Activated CD8-positive, alpha-beta memory T cell treated with anti-CD3 and anti-CD28 coated beads, Interleukin-2, amount 10 ng/mL, durations not matched to agents 7 days and 5 days (primary cell): ENCODE data around the gene SYP. TPM values are rescaled to one million over a fixed set of nuclear protein-coding genes. Genes with fewer than 3 reads are reported as not detected.

Experiments
- ATAC-seq: fragments of 150-1000 bp; cut with Tn5 transposase; one replicate; pipeline ENCODE4 v1.10.0; 2021; ENCODE audit warnings: moderate library complexity
- CTCF ChIA-PET: fragments of 350-600 bp; sonication (Branson Sonifier 250); formaldehyde crosslinking; loops from one replicate; lab custom pipeline; 2021; ENCODE audit warnings: antibody characterized with exemption; lab: Charles Lee
- DNase-seq: peaks from one replicate; pipeline ENCODE4 v3.0.0-alpha.2; 2020
- H3K27ac Mint-ChIP-seq: one replicate; pipeline ENCODE4 v1.8.0; 2021; ENCODE audit warnings: mild to moderate bottlenecking, mixed read lengths
- H3K27me3 Mint-ChIP-seq: one replicate; pipeline ENCODE4 v1.8.0; 2021; ENCODE audit warnings: mixed read lengths
- H3K36me3 Mint-ChIP-seq: one replicate; pipeline ENCODE4 v1.8.0; 2021; ENCODE audit warnings: mild to moderate bottlenecking, mixed read lengths
- H3K4me1 Mint-ChIP-seq: one replicate; pipeline ENCODE4 v1.8.0; 2021; ENCODE audit warnings: mixed read lengths
- H3K4me3 Mint-ChIP-seq: one replicate; pipeline ENCODE4 v1.8.0; 2021; ENCODE audit warnings: mild to moderate bottlenecking, moderate library complexity, mixed read lengths
- H3K9me3 Mint-ChIP-seq: one replicate; pipeline ENCODE4 v1.8.0; 2022; ENCODE audit warnings: low read depth, mixed read lengths
- total RNA-seq, 2 experiments: library from RNA; stranded (reverse); gene quantifications; one replicate each; pipeline ENCODE4 v1.2.3, GENCODE V29; 2021

The SYP gene
- total RNA-seq, 2 experiments from 2014 or later: 1.9 to 3.9 TPM

DNA sequence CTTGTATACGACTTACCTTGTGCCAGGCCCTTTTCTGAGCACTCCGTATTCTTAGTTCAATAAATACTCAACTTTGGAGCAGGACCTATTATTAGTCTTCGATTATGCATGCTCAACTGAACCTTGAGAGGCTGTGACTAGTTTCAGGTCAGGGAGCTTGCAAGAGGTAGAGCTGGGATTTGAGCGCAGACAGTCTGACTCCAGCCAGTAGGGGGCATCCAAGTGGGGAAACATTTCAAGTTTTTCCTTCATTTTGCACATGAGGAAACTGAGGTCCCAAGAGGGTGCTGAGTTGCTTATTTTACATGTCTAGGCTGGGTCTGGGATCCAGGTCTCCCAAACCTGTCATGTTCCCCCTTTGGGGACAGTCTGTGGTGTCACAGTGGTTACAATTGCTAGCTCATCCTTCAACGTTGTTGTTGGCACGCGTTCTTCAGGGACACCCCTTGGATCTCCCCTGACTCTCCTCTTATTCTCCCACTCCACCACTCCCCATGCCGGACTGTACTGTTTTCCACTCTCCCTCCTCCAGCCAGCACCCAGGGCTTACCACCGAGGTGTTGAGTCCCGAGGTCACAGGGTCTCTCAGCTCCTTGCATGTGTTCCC is 7.2 kb downstream of the SYP start:
- peaks cover 1% of the 10 kb centered on the region for H3K36me3 Mint-ChIP-seq
- peak overlapping the region; percentile 63 for H3K27ac Mint-ChIP-seq
- no peaks in the 10 kb centered on the region for H3K9me3 Mint-ChIP-seq
- CTCF ChIA-PET: interaction anchor here (0.6 to 4.5 kb wide), 24 partner anchors 8 to 730 kb away, joined by 3 to 31 read pairs (median 4); partner anchors contain the start of genes CCDC22, PLP2 and SYP
- peak overlapping the region; percentile 50 for H3K4me3 Mint-ChIP-seq
- no peaks in the 10 kb centered on the region for H3K27me3 Mint-ChIP-seq
- peaks cover 31% of the 10 kb centered on the region for H3K4me1 Mint-ChIP-seq
- DNase-seq (peak; percentile 53), ATAC-seq (no peak)

DNA sequence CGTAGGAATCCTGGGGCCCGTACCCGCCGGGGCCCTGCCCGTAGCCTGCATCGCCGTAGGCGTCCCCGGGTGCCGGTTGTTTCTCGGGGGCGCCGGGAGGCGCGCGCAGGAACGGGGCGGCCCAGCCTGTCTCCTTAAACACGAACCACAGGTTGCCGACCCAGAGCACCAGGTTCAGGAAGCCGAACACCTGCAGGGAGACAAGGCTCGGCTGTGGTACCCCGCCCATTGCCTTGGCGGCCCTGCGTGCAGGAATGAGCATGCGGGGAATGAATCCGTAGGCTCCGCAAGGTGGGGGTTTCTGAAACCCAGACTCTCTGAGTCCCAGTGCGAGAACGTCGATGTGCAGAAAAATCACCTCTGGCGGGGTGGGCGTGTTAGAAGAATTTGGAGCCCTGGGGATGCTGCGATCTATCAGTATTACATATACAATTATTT is 8.4 kb downstream of the SYP start:
- peak overlapping the region; percentile 97 for H3K4me3 Mint-ChIP-seq
- peaks cover 1% of the 10 kb centered on the region for H3K36me3 Mint-ChIP-seq
- H3K27me3 Mint-ChIP-seq: no peaks in the 10 kb centered on the region
- CTCF ChIA-PET: interaction anchor here (0.9 to 4.5 kb wide), 4 partner anchors 9 to 96 kb away, joined by 3 to 31 read pairs (median 5); partner anchors contain the start of genes PLP2 and SYP
- DNase-seq (no peak), ATAC-seq (peak; percentile 14)
- peaks cover 31% of the 10 kb centered on the region for H3K4me1 Mint-ChIP-seq
- H3K27ac Mint-ChIP-seq: peak overlapping the region; percentile 97
- no peaks in the 10 kb centered on the region for H3K9me3 Mint-ChIP-seq

GRCh38 chrX:49190821-49191573 is 9.0 kb downstream of the SYP start:
- H3K27ac Mint-ChIP-seq: peak overlapping the region; percentile 97
- ATAC-seq (peak; percentile 93), DNase-seq (peak; percentile 94)
- no peaks in the 10 kb centered on the region for H3K9me3 Mint-ChIP-seq
- H3K4me1 Mint-ChIP-seq: peaks cover 34% of the 10 kb centered on the region
- peak overlapping the region; percentile 97 for H3K4me3 Mint-ChIP-seq
- H3K36me3 Mint-ChIP-seq: peaks cover 1% of the 10 kb centered on the region
- H3K27me3 Mint-ChIP-seq: no peaks in the 10 kb centered on the region
- CTCF ChIA-PET: interaction anchor here (0.5 to 4.5 kb wide), 6 partner anchors 8 to 693 kb away, joined by 3 to 31 read pairs (median 4); no protein-coding TSS in a partner anchor

DNA sequence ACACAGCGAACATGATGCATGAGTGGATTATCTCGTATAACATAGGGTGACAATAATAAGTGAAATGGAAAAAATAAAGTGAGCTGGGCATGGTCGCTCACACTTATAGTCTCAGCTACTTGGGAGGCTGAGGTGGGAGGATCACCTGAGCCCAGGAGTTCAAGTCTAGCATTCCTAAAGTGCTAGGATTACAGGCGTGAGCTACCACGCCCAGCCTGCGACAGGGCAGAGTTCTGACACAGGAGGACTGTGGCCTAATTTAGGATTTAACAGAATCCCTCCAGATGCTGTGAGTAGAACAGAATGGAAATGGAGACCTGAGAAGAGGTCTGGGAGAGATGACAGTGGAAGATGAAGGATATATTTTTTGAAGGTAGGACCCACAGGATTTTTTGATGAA is 10.4 kb downstream of the SYP start:
- DNase-seq: no peak
- H3K9me3 Mint-ChIP-seq: no peaks in the 10 kb centered on the region
- CTCF ChIA-PET: interaction anchor here (4.5 kb wide), 1 partner anchor 22 kb away, joined by 31 read pairs; no protein-coding TSS in a partner anchor
- peak overlapping the region; percentile 97 for H3K4me3 Mint-ChIP-seq
- H3K27me3 Mint-ChIP-seq: no peaks in the 10 kb centered on the region
- H3K4me1 Mint-ChIP-seq: peaks cover 34% of the 10 kb centered on the region
- no peak for ATAC-seq
- H3K27ac Mint-ChIP-seq: peak overlapping the region; percentile 54
- peaks cover 1% of the 10 kb centered on the region for H3K36me3 Mint-ChIP-seq

DNA sequence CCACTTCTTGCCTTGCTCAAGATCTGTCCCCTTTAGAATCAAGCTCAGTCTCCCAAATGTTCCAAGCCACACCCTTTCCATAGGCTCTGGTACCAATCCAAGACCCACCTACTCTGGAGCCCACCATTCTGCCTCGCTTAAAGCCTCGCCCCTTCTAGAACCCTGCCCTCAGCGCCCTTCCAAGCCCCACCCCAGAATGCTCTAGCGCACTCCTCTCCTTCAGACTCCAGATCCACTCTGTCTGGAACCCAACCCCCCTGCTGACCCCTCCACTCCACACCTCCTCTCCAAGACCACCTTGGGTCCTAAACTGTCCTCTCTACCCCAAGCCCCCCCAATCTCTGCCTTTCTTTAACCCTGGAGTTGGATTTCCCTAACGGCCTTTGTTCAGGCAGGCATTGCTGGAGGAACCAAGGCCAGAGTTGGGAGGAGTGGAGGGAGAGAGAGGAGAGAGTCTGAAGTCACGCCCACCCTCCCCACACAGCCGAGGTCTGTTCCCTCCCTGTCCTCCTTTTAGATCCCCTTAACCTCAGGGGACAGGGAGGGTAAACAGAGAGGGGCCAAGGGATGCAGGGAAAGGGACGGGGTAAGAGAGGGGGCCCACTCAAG is 11.4 kb downstream of the SYP start:
- CTCF ChIA-PET: no interaction called here
- Mint-ChIP-seq H3K4me3 (no peak overlapping the region), H3K9me3 (no peaks in the 10 kb centered on the region), H3K36me3 (peaks cover 1% of the 10 kb centered on the region), H3K4me1 (peaks cover 31% of the 10 kb centered on the region), H3K27ac (no peak overlapping the region), H3K27me3 (no peaks in the 10 kb centered on the region)
- no peak for ATAC-seq
- DNase-seq: no peak

- Mint-ChIP-seq H3K9me3 (no peaks in the 10 kb centered on the region), H3K4me3 (no peak overlapping the region)
Observed at GRCh38 chrX:49187526-49187925, 12.5 kb downstream of the SYP start.

DNA sequence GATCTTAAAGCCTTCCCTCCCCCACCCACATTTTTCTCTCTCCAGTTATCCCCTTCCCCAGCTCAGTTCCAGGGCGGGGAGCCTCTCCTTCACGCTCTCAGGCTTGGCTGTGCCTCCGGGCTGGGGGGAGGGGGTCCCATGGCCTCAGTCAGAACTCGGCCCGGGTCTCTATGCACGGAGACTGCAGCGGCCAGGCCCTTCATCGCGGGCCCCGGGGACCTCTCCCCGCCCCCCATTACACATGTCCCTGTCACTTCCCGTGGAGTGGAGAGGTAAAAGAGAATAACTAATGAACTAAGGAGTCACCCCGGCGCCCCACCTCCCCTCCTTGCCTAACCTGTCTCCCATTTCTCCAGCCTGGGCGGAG is 13.0 kb downstream of the SYP start:
- H3K27me3 Mint-ChIP-seq: no peaks in the 10 kb centered on the region
- no peak for ATAC-seq

More at GRCh38 chrX:49187526-49187925, 12.5 kb downstream of the SYP start:
- ATAC-seq (no peak), DNase-seq (no peak)
- CTCF ChIA-PET: interaction anchor here (1.2 kb wide), 1 partner anchor 32 kb away, joined by 3 read pairs; no protein-coding TSS in a partner anchor
- no peaks in the 10 kb centered on the region for H3K27me3 Mint-ChIP-seq
- H3K4me1 Mint-ChIP-seq: peaks cover 22% of the 10 kb centered on the region
- no peak overlapping the region for H3K27ac Mint-ChIP-seq
- H3K36me3 Mint-ChIP-seq: peaks cover 4% of the 10 kb centered on the region

DNA sequence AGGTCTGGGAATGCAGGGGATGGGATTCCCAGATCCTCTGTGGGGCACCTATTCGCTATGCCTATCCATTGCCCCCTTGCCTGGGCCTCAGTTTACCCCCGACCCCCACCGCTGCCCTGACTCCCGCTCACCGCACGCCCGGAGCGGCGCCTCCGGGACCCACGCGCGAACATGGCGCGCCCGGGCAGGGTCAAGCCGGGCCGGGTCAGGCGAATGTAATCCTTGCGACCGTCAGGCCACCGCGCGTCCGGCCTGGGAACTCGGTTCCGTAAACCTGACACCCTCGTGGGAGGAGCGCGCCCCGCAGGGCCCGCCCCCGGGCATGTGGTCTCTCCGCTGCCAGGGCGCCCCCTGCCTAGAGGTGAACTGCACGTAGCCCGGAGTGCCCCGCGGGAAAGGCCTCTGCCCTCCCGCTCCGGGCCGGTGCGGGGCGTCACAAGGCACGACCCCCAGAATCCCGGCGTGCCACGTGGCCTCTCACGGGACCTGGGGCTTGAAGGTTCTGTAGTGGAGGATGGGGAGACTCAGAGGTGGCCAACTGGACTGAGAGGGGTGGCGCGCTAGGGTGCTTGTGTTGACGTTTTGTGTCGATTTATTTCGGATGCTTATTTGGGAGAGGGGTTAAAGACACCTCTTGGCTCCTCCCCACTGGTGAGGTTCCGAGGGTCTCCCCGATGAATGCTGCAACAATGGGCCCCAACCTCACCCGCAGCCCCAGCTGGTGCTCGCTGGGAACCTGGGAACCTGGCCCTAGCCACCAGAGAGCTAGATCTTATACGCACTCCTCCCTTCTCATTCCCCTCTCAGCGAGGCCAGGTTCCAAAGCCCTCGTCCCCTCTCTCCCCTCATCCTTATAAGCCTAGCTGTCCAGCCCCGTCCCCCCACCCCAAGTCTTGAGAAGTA is 13.6 kb downstream of the SYP start, which contains the start of gene PRICKLE3:
PRICKLE3 (minus strand) TSS at position 249 of the 903 bp plus-strand sequence; CDS start at position 173, 76 bp downstream.
- CTCF ChIA-PET: interaction anchor here (1.0 to 1.2 kb wide), 2 partner anchors 23 to 30 kb away, joined by 3 read pairs; no protein-coding TSS in a partner anchor
- Mint-ChIP-seq H3K27me3 (no peaks in the 10 kb centered on the region), H3K4me3 (peak within 1 kb of the TSS; percentile 83), H3K9me3 (no peaks in the 10 kb centered on the region), H3K36me3 (peaks cover 9% of the 10 kb centered on the region), H3K4me1 (peaks cover 19% of the 10 kb centered on the region), H3K27ac (peak within 1 kb of the TSS; percentile 78)
- ATAC-seq: peak; percentile 34
- DNase-seq: peak; percentile 85

More for the DNA sequence above, 13.0 kb downstream of the SYP start:
- peaks cover 19% of the 10 kb centered on the region for H3K4me1 Mint-ChIP-seq
- H3K36me3 Mint-ChIP-seq: peaks cover 9% of the 10 kb centered on the region
- H3K4me3 Mint-ChIP-seq: no peak overlapping the region
- no peak for DNase-seq
- no peaks in the 10 kb centered on the region for H3K9me3 Mint-ChIP-seq
- no peak overlapping the region for H3K27ac Mint-ChIP-seq
- CTCF ChIA-PET: interaction anchor here (1.2 kb wide), 1 partner anchor 31 kb away, joined by 3 read pairs; no protein-coding TSS in a partner anchor

DNA sequence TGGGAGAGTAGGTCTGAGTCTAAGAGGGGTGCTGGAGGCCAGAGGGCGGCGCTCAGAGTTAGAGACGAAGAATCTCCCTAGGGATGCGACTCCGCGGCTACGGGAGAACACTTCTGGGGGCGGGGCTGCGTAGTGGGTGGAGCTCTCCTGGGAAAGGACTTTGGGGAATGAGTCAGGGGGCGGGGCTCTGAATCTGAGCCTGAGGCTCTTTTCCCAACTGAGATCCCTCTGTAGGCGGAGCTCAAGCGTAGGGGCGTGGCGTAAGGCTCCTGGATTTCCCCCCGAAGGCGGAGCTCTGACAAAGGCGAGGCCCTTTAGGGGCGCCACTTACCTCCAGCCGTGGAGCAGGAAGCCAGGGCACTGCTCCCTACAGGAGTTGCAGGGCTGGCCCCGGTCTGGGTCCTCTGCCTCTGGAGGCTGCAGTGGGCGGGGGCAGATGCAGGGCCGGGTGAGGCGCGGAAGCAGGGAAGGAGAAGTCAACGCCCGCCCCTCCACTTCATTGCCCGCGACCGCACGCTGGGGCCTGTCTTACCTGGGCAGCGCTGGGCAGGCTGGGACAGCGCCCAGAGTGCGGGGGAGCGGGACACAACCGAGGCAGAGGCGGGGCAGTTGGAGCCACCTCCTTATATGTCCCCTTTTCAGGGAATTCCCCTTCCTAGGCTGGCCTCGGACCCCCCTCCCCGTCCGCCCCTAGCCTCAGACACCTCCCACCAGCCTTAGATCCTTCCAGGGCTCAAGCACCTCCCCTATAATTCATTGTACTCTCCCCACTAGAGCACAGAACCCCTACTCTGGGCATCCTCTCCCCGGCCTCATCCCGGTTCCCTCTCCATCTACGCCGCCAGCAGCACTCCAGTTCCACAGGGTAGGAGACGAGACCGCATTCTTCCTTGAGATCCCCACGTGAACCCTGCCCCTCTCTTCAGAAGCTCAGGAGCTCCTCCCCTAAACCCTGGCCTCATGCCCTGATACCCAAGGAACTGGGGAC is 15.4 kb downstream of the SYP start:
- Mint-ChIP-seq H3K9me3 (no peaks in the 10 kb centered on the region), H3K27me3 (no peaks in the 10 kb centered on the region), H3K4me1 (peaks cover 10% of the 10 kb centered on the region), H3K36me3 (peaks cover 17% of the 10 kb centered on the region), H3K27ac (peak overlapping the region; percentile 78), H3K4me3 (peak overlapping the region; percentile 83)
- peak; percentile 54 for ATAC-seq
- CTCF ChIA-PET: interaction anchor here (1.8 kb wide), 1 partner anchor 8 kb away, joined by 6 read pairs; no protein-coding TSS in a partner anchor
- peak; percentile 58 for DNase-seq

- H3K27ac Mint-ChIP-seq: no peak overlapping the region
- peaks cover 23% of the 10 kb centered on the region for H3K36me3 Mint-ChIP-seq
- ATAC-seq (no peak), DNase-seq (no peak)
- H3K4me3 Mint-ChIP-seq: peak overlapping the region; percentile 83
- peaks cover 10% of the 10 kb centered on the region for H3K4me1 Mint-ChIP-seq
- CTCF ChIA-PET: interaction anchor here (1.8 kb wide), 1 partner anchor 9 kb away, joined by 6 read pairs; no protein-coding TSS in a partner anchor
- no peaks in the 10 kb centered on the region for H3K9me3 Mint-ChIP-seq
- H3K27me3 Mint-ChIP-seq: no peaks in the 10 kb centered on the region
Observed at GRCh38 chrX:49183701-49184281, 16.2 kb downstream of the SYP start.

GRCh38 chrX:49179358-49179757 is 20.6 kb downstream of the SYP start:
- ATAC-seq (no peak), DNase-seq (no peak)
- H3K27me3 Mint-ChIP-seq: no peaks in the 10 kb centered on the region
- no peak overlapping the region for H3K4me3 Mint-ChIP-seq
- no peak overlapping the region for H3K27ac Mint-ChIP-seq
- H3K9me3 Mint-ChIP-seq: no peaks in the 10 kb centered on the region
- peaks cover 39% of the 10 kb centered on the region for H3K36me3 Mint-ChIP-seq
- CTCF ChIA-PET: interaction anchor here (0.9 kb wide), 1 partner anchor 69 kb away, joined by 3 read pairs; no protein-coding TSS in a partner anchor
- H3K4me1 Mint-ChIP-seq: peaks cover 11% of the 10 kb centered on the region
